Endothelial cell (in vitro differentiated cells): ENCODE results near the gene FGF11. TPM values are rescaled to one million over a fixed set of nuclear protein-coding genes. Genes with fewer than 3 reads are reported as not detected.

Experiments
- DNase-seq: peaks from one replicate; pipeline ENCODE4 v3.0.0; 2021; ENCODE audit warnings: low spot score
- H3K27ac Mint-ChIP-seq: one replicate; pipeline ENCODE4 v1.8.0; 2021; ENCODE audit warnings: mixed read lengths, inconsistent platforms; ENCODE audit not compliant: unreplicated experiment
- H3K27me3 Mint-ChIP-seq: one replicate; pipeline ENCODE4 v1.8.0; 2021; ENCODE audit warnings: mild to moderate bottlenecking, moderate library complexity, mixed read lengths, inconsistent platforms; ENCODE audit not compliant: unreplicated experiment
- H3K36me3 Mint-ChIP-seq: one replicate; pipeline ENCODE4 v1.8.0; 2021; ENCODE audit warnings: mild to moderate bottlenecking, low read depth, mixed read lengths, inconsistent platforms; ENCODE audit not compliant: unreplicated experiment
- H3K4me1 Mint-ChIP-seq: one replicate; pipeline ENCODE4 v1.8.0; 2021; ENCODE audit warnings: mild to moderate bottlenecking, mixed read lengths, inconsistent platforms; ENCODE audit not compliant: unreplicated experiment
- H3K4me3 Mint-ChIP-seq: one replicate; pipeline ENCODE4 v1.8.0; 2021; ENCODE audit warnings: mild to moderate bottlenecking, mixed read lengths, inconsistent platforms; ENCODE audit not compliant: unreplicated experiment
- H3K9me3 Mint-ChIP-seq: one replicate; pipeline ENCODE4 v1.8.0; 2021; ENCODE audit warnings: mixed read lengths, inconsistent platforms; ENCODE audit not compliant: unreplicated experiment
- CTCF ChIP-seq: fragments of 200-600 bp; sonication (generic); IDR thresholded peaks from one replicate; pipeline ENCODE4 v1.5.0; 2021; ENCODE audit warnings: antibody characterized with exemption; ENCODE audit not compliant: unreplicated experiment
- total RNA-seq: library from RNA; stranded (reverse); fragmentation: NEBNext Ultra II Directional; extraction: Animal tissue kit (Norgen Biotek cat#: 25700); gene quantifications from one replicate; pipeline ENCODE4 v1.2.1, GENCODE V29; 2021; ENCODE audit not compliant: unreplicated experiment

Gene FGF11
- total RNA-seq, 1 donor from 2014 or later, result 19.7 TPM

GRCh38 chr17:7418472-7419152 lies 20.7 kb upstream of the FGF11 start:
- no peak for DNase-seq
- H3K36me3 Mint-ChIP-seq, result peaks cover 20% of the 10 kb centered on the region
- H3K27ac Mint-ChIP-seq, result peak overlapping the region; percentile 42
- no peaks in the 10 kb centered on the region for H3K9me3 Mint-ChIP-seq
- H3K27me3 Mint-ChIP-seq, result peaks cover 4% of the 10 kb centered on the region
- peaks cover 8% of the 10 kb centered on the region for H3K4me1 Mint-ChIP-seq
- no peak overlapping the region for H3K4me3 Mint-ChIP-seq
- no peak for TF ChIP-seq CTCF

GRCh38 chr17:7419819-7420610 lies 19.3 kb upstream of the FGF11 start, which contains the start of gene SPEM1:
SPEM1 (plus strand) TSS chr17:7420324; CDS start chr17:7420385, 61 bp downstream.
- H3K9me3 Mint-ChIP-seq, result no peaks in the 10 kb centered on the region
- peaks cover 8% of the 10 kb centered on the region for H3K4me1 Mint-ChIP-seq
- peaks cover 20% of the 10 kb centered on the region for H3K36me3 Mint-ChIP-seq
- TF ChIP-seq CTCF, result no peak
- H3K27me3 Mint-ChIP-seq, result peaks cover 7% of the 10 kb centered on the region
- H3K27ac Mint-ChIP-seq, result peak within 1 kb of the TSS; percentile 70
- H3K4me3 Mint-ChIP-seq, result no peak within 1 kb of the TSS
- DNase-seq, result no peak

- H3K4me1 Mint-ChIP-seq, result peaks cover 8% of the 10 kb centered on the region
- H3K9me3 Mint-ChIP-seq, result no peaks in the 10 kb centered on the region
- DNase-seq, result no peak
- peaks cover 10% of the 10 kb centered on the region for H3K36me3 Mint-ChIP-seq
- no peak overlapping the region for H3K27ac Mint-ChIP-seq
- TF ChIP-seq CTCF, result no peak
- H3K27me3 Mint-ChIP-seq, result peaks cover 9% of the 10 kb centered on the region
- H3K4me3 Mint-ChIP-seq, result no peak overlapping the region
Observed at GRCh38 chr17:7421186-7421585, 18.1 kb upstream of the FGF11 start.

- H3K9me3 Mint-ChIP-seq, result no peaks in the 10 kb centered on the region
- H3K27me3 Mint-ChIP-seq, result peaks cover 9% of the 10 kb centered on the region
- H3K27ac Mint-ChIP-seq, result no peak overlapping the region
- no peaks in the 10 kb centered on the region for H3K36me3 Mint-ChIP-seq
- peak overlapping the region; percentile 28 for H3K4me3 Mint-ChIP-seq
- peaks cover 8% of the 10 kb centered on the region for H3K4me1 Mint-ChIP-seq
- no peak for TF ChIP-seq CTCF
- DNase-seq, result no peak
Observed at GRCh38 chr17:7423679-7424078, 15.6 kb upstream of the FGF11 start.

GRCh38 chr17:7425316-7425715 lies 14.0 kb upstream of the FGF11 start, which contains the start of gene SPEM2:
SPEM2 (plus strand) TSS chr17:7425616; CDS start chr17:7425689, 73 bp downstream.
- Mint-ChIP-seq H3K4me3 (no peak within 1 kb of the TSS), H3K9me3 (no peaks in the 10 kb centered on the region), H3K4me1 (no peaks in the 10 kb centered on the region), H3K27ac (no peak within 1 kb of the TSS), H3K36me3 (no peaks in the 10 kb centered on the region), H3K27me3 (peaks cover 9% of the 10 kb centered on the region)
- no peak for DNase-seq
- no peak for TF ChIP-seq CTCF
